ENCODE measurements around the gene ALPK3.

DNA sequence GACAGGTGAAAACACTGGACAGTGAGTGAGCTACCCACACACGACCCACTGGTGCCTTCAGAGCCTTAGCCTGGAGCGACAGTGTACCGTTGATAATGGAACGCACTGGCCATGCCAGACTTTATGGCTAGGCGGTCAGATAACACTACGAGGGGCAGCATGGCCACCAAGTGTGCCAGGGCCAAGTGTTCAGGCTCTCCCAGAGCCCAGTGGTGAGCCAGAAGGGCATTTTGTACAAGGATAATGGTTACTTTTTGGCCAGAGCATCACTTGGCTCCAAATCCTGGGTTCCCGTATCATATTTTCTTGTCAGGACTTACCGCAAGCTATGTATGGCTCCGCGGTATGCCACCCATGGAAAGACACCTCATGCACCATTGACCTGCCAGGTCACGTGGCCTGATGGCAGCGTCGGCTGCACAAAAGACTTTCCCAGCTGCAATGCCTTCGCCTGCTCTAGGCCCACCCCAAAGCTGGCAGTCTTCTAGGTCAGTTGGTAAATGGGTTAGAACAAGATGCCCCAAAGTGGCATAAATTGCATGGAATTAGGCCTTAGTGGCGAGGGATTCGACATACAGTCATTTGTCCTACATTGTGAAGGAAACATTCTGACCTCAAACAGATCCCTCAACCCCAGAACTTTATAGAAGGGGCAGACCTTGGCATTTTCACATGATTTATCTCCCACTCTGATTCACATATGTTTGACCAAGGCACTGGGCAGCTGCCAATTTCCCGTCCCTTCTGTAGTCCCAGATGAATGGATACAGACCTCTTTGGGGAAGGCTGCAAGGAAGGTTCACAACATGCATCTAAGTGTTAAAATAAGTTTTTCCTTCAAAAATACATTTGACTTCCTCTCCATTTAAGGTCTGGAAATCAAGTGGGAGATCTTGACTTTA, 55.1 kb downstream of the ALPK3 start:
- TF ChIP-seq, protein P1, sequence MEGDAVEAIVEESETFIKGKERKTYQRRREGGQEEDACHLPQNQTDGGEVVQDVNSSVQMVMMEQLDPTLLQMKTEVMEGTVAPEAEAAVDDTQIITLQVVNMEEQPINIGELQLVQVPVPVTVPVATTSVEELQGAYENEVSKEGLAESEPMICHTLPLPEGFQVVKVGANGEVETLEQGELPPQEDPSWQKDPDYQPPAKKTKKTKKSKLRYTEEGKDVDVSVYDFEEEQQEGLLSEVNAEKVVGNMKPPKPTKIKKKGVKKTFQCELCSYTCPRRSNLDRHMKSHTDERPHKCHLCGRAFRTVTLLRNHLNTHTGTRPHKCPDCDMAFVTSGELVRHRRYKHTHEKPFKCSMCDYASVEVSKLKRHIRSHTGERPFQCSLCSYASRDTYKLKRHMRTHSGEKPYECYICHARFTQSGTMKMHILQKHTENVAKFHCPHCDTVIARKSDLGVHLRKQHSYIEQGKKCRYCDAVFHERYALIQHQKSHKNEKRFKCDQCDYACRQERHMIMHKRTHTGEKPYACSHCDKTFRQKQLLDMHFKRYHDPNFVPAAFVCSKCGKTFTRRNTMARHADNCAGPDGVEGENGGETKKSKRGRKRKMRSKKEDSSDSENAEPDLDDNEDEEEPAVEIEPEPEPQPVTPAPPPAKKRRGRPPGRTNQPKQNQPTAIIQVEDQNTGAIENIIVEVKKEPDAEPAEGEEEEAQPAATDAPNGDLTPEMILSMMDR (IDR thresholded peaks at IDR 0.05) = no peak
- TF ChIP-seq POLR2A (IDR thresholded peaks at IDR 0.05) = no peak

Measured in lower leg skin (tissue), 3 donors.